GM19025 (cell line): ENCODE data around the gene ARMC10.
"Not testable (repeated sequence)": the region's sequence is repeated elsewhere in the genome, so short reads cannot be mapped to it uniquely, and the experiment has no call there.

Experiments used
- ATAC-seq: cut with Tn5 transposase; IDR thresholded peaks from one replicate; pipeline ENCODE4 v1.9.1; 2021; ENCODE audit warnings: mild to moderate bottlenecking, low read depth, moderate library complexity; ENCODE audit not compliant: unreplicated experiment

ARMC10 gene

DNA sequence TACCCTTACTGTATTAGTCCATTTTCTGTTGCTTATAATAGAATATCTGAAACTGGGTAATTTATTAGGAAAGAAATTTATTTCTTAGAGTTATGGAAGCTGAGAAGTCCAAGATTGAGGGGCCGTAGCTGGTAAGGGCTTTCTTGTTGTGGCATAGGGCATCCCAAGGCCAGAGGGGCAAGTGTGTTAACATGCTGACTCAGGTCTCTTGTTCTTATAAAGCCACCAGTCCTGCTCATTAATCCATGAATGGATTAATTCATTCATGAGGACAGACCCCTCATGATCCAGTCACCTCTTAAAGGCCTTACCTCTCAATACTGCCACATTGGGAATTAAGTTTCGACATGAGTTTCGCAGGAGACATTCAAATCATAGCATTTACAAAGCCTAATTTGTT lies 2.4 kb downstream of the ARMC10 start:
- ATAC-seq: no peak

GRCh38 chr7:103078226-103078625 lies 3.3 kb downstream of the ARMC10 start:
- ATAC-seq: not testable (repeated sequence)

DNA sequence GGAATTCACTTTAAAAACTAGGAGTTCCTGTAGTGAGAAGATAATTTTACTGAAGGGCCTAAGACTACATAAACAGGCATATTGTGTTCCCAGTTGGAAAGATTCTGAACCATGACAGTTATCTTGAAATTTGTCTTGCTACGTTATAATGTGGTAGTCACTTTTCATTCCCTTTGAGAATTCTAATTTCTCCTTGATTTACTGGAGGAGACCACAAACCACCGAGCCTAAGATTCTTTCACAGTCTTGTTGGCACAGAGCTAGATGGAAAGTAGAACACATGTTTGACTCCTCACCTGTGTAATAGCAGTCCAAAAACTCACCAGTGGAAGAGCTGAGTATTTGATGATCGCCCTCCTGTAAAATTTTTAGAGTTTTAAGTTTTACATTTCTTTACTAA lies 4.9 kb downstream of the ARMC10 start:
- no peak for ATAC-seq

GRCh38 chr7:103080923-103081322 lies 6.0 kb downstream of the ARMC10 start:
- ATAC-seq: no peak

DNA sequence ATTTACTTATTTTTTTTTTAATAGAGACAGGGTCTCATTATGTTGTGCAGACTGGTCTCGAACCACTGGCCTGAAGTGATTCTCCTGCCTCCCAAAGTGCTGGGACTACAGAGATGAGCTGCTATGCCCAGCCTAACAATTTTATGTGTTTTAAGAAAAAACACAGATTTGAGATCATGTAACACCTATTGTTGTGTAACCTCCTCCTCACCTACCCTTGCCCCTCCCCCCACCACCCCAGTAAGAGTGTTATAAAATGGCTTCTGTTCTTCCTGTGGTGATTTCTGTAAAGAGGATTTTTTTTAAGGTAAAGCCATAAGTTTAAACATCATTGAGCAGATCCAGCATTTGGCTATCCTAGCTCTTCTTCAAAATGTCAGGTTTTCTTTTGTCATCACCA lies 7.6 kb downstream of the ARMC10 start:
- no peak for ATAC-seq

DNA sequence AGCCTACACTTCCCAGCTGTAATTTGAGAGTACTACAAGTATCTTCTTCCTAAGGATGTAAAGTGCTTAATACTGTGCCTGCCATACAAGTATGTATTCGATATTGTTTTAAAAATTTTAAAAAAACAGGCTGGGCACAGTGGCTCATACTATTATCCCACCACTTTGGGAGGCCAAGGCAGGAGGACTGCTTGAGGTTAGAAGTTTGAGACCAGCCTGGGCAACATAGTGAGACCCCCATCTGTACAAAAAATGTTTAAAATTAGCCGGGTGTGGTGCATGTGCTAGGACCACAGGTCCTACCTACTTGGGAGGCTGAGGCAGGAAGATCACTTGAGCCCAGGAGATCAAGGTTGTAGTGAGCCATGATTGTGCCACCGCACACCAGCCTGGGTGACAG lies 8.3 kb downstream of the ARMC10 start:
- ATAC-seq: no peak

DNA sequence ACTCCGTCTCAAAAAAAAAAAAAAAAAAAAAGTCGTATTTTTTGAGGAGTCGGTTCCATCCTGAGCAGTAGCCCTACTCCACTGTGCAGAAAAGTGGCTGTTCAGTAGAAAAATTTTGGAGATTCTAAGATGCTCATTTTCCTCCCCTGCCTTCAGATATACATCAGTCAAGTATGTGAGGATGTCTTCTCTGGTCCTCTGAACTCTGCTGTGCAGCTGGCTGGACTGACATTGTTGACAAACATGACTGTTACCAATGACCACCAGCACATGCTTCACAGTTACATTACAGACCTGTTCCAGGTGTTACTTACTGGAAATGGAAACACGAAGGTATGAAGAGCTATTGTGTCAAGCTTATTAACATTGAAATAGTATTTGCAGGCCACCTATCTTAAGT lies 17.4 kb downstream of the ARMC10 start:
- not testable (repeated sequence) for ATAC-seq

DNA sequence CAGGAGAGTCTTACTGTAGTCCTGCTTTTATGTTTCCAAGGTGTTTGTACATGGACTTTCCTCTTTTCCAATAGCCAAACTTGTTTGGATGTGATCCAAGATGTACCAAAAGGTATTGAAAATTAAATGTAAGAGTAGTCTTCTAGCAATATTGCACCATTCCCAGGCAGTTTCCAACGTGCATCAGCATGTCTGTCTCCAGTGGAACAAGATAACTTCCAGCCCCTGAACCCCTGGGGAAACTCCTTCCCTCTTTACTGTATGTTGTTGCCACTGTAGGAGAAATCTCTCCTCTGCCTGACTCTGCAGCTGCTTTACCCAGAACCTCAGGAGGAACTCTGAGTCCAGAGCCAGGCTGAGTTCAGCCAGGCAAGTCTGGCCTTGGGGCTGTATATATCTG lies 18.5 kb downstream of the ARMC10 start:
- no peak for ATAC-seq

DNA sequence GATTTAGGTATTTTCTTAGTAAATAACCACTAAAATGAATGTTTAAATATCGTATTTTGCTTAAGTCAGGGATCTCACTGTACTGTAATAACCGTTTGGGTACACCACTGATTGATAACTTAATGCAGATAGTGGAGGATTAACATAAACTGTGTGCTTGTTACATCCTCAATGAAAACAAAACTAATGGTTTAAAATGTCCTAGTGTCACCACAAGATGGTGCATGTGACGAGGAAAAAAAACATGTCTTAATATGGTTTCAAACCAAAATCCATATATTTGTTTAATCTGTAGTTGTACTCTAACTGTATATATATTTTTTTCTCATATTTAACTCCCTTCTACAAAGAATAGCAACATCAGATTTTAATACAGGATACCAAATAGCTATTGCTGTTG lies 19.2 kb downstream of the ARMC10 start:
- no peak for ATAC-seq

GRCh38 chr7:103095558-103095957 lies 20.6 kb downstream of the ARMC10 start:
- ATAC-seq: not testable (repeated sequence)

- ATAC-seq: no peak
Observed at GRCh38 chr7:103097041-103097440, 22.1 kb downstream of the ARMC10 start.

DNA sequence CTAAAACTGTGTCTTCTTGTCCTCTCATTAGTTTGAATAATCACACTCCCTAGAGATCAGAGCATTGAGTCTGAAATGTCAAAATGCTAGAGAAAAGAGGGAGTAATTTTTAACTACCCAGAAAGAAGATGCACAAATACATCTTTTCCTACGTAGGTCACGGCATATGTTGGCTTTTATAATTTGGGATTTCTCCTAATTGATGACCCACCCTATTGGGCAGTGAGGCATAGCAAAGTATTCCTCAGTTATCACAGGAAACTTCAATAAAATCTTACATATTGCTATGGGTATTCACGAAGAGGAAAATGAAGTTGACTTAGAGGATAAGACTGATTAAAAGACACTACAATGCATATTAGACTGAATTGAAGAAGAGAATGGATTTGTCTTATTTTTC lies 25.4 kb downstream of the ARMC10 start:
- ATAC-seq: no peak

DNA sequence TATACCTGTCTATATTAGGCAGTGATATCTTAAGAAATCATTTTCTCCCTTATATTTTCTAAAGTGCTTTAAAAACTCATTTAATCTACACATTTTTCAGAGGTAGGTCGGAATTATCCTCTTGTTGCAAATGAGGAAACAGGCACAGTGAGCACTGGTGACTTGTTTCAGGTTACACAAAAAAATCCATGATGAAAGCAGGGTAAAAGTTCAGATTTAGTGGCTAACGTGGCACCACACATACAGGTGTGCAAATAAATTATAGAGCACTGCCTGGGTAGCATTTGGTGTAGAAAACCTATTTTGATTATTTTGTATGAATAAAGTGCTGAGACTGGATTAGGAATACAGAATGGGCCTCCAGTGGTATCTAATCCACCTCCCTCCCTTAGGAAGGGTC lies 26.6 kb downstream of the ARMC10 start:
- no peak for ATAC-seq

DNA sequence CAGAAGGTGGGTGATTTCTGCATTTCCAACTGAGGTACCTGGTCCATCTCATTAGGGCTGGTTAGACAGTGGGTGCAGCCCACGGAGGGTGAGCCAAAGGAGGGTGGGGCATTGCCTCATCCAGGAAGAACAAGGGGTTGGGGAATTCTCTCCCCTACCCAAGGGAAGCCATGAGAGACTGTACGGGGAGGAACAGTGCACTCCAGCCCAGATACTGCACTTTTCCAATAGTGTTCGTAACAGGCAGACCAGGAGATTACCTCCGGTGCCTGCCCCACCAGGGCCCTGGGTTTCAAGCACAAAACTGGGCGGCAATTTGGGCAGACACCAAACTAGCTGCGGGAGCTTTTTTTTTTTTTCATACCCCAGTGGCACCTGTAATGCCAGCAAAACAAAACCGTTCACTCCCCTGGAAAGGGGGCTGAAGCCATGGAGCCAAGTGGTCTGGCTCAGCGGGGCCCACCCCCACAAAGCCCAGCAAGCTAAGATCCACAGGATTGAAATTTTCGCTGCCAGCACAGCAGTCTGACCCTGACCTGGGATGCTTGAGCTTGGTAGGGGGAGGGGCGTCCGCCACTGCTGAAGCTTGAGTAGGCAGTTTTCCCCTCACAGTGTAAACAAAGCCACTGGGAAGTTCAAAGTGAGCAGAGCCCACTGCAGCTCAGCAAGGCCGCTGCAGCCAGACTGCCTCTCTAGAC lies 31.2 kb downstream of the ARMC10 start:
- ATAC-seq: no peak

GRCh38 chr7:103106703-103107070 lies 31.7 kb downstream of the ARMC10 start:
- ATAC-seq: not testable (repeated sequence)

- ATAC-seq: no peak
Observed at GRCh38 chr7:103113164-103113563, 38.2 kb downstream of the ARMC10 start.

GRCh38 chr7:103114576-103115008 lies 39.7 kb downstream of the ARMC10 start:
- no peak for ATAC-seq

- no peak for ATAC-seq
Observed at GRCh38 chr7:103115771-103116170, 40.8 kb downstream of the ARMC10 start.

- no peak for ATAC-seq
Observed at GRCh38 chr7:103116511-103116910, 41.6 kb downstream of the ARMC10 start.

- ATAC-seq: no peak
Observed at GRCh38 chr7:103116991-103117390, 42.1 kb downstream of the ARMC10 start.

GRCh38 chr7:103117465-103117864 lies 42.5 kb downstream of the ARMC10 start:
- no peak for ATAC-seq

DNA sequence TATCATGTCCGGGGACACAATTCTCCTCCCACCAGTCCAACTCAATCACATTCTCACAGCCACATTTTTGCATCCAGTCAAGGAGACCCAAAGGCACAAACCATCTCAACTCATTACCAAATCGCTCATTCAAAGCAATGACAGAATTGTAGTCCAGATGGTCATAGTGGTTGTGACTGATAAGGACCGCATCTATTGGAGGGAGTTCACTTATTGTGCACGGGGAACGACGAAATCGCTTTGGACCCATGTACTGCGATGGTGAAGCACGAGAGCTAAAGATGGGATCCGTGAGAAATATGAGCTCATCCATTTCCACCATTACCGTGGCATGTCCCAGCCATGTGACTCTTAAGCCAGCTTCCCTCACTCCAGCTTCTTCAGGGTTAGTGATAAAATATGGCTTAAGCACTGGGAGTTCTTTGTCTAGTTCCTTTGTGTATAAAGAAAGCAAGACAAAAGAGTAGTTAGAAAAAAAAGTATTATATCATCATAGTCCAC lies 44.9 kb downstream of the ARMC10 start:
- no peak for ATAC-seq

DNA sequence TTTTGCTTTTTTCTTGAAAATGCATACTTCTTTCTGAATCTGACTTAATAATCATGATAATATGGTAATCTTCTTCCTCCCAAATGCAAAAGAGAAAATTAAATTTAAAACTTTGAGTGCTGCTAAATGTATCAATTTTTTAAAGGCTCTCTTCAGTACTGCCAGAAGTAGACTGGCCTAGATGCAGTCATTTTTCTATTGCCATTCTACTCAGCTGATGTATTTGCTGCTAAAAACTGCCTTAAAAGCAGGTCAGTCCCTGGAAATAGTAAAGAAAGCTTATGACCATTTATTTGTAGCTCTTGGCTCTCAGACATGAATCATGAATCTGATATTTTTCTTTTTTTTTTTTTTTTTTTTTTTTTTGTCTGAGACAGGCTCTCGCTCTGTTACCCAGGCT lies 45.4 kb downstream of the ARMC10 start:
- ATAC-seq: no peak
